IPS-18c (cell line): ENCODE data around the gene COLEC11.
"Not testable (repeated sequence)": the region's sequence is repeated elsewhere in the genome, so short reads cannot be mapped to it uniquely, and the experiment has no call there.

Experiments used
- H3K4me3 ChIP-seq: 2 replicates; pipeline ENCODE4 v1.7.0; 2013; ENCODE audit warnings: low read depth, mild to moderate bottlenecking, low read length, moderate library complexity; ENCODE audit not compliant: insufficient read depth
- H3K9me3 ChIP-seq: one replicate; pipeline ENCODE4 v1.6.1; 2013; ENCODE audit warnings: mild to moderate bottlenecking, low read length, moderate library complexity; ENCODE audit not compliant: control insufficient read depth, insufficient read depth

Gene COLEC11

DNA sequence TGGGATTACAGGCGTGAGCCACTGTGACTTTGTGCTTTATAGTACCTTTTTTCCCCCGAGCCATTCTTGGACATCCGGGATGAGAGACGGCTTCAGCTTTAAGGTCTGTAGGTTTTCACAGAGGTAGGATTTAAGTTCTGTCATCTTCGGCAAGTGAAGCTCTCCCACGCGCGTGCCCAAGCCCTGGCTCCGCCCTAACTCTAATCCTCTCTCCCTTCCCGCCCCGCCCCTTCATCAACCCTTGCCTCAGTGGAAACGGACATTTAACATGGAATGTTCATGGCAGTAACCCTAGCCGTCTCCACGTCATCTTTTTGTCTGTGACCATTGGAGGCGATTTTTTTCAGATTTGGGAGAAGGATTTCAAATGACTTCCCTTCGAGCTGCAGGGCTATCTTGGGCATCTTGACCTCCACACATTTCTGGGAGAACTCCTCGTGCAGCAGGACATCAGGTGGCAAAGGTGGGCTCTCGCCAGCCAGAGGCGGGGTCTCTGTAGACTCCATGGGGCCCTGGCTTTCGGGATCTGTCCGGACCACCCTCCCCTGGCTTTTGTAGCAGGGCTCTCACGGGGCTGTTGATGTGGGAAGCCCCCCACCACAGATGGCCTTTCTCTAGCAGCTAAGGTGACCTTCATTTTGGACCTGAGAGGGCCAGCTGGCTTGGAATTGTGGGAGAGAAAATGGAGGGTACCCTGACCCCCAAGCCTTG is 6.8 kb downstream of the COLEC11 start:
- no peaks in the 10 kb centered on the region for H3K9me3 ChIP-seq
- no peak overlapping the region for H3K4me3 ChIP-seq

DNA sequence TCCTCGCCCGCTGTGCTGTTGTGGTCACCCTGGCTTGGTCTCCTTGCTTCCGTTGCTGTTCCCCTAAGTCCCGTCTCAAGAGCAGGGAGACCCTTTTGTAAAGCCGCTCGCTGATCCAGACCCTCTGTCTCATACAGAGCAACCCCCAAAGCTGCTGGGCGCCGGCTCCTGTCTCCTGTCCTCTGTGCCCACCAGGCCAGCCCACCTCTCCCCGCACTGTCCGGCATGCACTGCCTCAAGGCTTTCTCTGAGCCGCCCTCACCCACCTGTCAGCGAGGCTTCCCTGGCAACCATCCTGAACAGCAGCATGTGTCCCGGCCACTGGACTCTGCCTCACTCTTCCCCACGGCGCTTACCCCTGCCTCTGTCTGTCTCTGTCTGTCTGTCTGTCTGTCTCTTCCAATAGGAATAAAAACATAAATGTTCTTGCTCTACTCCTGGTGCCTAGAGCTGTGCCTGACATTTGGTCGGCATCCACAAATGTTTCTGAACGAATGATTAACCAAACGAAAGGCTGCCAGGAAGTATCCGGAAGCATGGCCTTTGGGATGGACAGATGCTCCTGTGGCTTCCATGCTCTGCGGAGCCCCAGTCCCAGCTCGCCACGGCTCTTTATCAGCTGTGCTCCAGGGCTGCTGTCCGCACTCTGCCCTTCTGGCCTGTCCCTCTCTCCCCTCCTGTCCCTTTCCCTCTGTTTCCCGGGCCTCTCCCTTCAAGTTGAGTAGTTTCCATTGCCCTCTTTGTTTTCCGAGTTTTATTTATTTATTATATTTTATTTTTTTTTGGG is 7.8 kb downstream of the COLEC11 start:
- Histone ChIP-seq H3K9me3 (no peaks in the 10 kb centered on the region), H3K4me3 (no peak overlapping the region)

DNA sequence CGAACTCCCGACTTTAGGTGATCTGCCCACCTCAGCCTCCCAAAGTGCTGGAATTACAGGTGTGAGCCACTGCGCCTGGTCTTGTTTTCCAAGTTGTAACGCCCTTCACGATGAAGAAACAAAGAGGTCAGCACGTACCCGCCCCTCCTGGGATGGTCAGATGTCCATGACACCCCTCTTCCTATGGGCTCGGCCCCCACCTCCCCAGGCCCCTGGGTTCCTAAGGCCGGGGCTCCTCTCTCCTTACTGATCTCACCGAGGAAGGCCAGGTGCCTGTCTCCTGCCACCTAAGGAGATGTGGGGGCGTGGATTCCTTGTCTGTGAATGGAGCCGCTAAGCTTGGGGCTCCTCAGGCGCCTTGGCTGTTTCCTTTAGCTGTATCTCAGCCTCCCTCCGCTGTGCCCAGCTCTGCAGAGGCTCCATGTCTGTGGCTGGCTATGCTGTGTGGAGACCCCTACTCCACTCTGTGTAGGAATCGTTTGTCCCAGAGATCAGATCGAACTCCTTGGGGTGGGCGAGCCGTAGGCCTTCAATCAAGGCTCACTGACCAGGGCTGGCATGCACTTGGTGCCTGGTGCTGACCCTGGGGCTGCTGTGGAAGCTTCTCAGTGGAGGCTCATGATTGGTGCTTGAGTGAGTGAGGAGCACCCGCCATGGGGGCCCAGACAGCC is 8.8 kb downstream of the COLEC11 start:
- no peak overlapping the region for H3K4me3 ChIP-seq
- H3K9me3 ChIP-seq, result no peaks in the 10 kb centered on the region

DNA sequence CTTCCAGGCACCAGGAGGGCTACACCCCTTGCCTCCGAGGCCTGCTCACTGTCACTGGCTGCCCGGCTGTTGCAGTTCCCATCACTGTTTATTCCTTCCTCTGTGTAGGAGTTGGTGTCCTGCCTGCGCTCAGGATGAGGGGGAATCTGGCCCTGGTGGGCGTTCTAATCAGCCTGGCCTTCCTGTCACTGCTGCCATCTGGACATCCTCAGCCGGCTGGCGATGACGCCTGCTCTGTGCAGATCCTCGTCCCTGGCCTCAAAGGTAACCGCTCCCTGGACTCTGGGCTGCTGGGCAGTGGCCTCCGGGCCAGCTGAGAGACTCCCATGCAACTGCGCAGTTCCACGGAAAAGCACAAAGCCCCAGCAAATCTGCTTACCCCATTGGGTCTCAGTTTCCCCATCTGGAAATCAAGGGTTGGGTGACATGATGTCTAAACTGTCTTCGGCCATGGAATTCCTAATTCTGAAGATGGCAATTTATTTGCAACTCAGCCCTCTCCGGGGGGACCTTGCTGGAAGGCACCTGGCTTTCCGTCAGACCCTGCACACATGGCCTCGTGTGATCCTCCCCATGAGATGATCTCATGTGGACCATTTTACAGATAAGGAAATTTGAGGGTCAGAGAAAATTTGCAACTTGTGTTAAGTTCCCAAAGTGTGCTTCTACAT is 9.4 kb downstream of the COLEC11 start:
- Histone ChIP-seq H3K9me3 (no peaks in the 10 kb centered on the region), H3K4me3 (no peak overlapping the region)

DNA sequence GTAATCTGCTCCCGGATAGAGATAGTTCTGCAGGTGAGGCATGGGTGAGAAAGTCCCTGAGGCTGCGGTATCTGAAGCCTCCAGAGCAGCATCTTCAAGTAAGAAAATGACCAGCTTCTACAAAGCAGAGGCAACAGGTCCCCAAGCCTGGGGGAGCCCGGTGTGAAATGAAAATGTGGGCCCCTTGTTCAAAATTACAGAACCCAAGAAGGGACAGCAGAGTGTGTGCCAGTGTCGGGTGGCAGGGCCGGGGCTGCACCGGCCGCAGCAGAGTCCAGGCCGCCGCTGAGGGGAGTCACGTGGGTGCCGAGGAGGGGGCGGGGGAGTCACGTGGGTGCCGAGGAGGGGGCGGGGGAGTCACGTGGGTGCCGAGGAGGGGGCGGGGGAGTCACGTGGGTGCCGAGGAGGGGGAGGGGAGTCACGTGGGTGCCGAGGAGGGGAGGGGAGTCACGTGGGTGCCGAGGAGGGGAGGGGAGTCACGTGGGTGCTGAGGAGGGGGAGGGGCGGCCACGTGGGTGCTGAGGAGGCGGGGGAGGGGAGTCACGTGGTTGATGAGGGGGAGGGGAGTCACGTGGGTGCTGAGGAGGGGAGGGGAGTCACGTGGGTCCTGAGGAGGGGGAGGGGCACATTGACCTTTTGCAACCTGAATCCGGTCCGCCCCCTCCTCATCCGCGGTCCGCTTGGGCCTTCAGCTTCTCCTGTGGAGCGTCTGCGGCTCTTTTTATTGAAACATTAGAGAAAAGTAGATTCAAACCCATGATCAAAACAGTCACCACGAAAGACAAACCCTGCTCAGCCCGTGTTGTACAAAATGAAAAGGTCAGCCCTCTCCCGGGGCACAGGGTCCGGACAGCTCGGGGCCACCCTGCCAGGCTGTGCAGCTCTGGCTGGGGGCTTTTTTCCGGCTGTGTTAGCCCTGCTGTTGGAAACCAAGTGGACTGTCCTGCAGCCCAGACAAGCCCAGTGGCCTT is 10.4 kb downstream of the COLEC11 start:
- H3K4me3 ChIP-seq, result no peak overlapping the region
- no peaks in the 10 kb centered on the region for H3K9me3 ChIP-seq

DNA sequence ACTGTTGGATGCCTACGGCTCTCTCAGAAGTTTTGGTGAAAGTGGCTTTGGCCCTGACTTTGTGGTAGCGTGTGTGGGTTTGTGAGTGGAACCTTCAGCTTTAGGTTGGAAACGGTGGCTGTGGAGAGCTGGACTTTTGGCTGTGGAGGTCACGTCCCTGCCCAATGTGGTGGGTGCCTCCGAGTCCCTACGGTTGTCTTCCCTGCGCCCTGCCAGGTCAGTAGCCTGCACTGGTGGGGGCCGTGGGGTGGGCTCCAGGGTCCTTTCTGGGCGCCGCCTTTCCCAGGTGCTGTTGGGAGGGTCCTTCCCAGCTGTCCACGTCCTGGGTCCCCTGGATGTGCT is 11.1 kb downstream of the COLEC11 start:
- Histone ChIP-seq H3K4me3 (no peak overlapping the region), H3K9me3 (no peaks in the 10 kb centered on the region)

DNA sequence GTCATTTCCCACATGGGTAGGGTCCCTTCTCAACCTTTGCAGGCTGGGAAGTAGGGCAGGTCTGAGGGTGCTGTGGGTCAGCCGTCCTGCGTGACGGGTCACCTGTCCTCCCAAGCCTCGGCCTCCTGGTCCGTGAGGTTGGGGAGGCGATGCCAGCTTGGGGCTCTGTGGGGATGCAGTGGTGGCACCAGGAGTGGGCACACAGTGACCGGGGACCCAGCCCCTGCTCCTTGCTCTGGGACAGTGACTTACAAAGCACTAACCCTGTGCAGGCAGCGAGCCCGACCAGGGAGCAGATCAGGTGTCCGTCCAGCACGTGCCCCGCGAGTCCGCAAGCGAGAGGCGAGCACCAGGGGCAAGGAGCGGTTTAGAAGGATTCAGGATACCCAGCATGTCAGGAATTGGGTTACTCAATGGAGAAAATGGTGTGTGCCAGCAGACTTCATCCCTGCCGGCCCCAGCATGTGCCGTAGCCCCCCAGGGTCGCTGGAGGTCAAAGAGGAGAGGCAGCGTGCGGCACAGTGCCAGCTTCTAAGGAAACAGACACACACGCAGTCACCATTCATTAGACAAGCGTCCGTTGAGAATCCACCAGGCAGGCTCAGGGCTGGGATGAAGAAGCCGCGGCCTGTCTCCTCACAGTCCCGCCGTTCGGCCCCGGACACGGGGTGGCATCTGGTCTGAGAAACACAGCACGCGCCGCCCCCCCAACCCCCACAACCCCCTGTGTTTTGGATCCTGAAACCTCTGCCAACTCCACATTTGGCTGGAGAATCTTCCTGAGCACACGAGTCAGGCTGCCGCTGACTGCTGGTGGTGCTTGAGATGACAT is 11.7 kb downstream of the COLEC11 start:
- no peak overlapping the region for H3K4me3 ChIP-seq
- H3K9me3 ChIP-seq, result no peaks in the 10 kb centered on the region

DNA sequence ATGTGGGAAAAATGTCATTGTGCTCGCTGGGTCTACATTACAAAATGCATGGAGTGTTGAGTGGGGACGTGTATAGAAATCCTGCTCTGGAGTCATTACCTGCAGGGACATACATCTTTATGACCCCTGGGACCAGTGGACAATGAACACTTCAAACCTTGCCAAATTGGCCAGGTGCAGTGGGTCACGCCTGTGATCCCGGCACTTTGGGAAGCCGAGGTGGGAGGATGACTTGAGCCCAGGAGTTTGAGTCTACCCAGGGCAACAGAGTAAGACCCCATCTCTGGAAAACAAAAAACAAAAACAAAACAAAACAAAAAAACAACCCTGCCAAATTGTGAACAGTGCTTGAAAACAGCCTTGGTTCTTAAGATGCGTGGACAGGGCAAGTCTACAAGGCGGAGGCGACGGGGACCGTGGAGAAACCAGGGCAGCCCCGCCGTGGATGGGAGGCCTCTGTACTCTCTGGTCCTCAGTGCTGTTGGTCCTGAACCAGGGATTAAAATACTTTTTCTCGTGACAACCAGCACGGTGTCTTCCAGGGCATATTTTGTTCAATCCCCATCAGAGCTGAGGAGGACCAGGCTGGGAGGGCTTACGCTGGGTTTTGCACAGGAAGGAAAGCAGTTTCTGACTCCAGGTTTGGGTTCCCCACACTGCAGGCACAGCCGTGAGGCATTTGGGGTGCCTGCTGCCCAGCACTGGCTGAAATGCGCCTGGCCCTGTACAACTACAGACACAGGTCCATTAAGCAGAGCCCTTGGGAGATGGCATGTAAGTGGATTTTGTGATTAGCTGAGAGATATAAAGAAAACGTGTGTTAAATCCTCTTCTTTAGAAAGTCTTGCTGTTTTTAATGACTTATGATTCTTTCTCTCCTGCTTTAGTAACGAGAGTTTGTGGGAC is 13.7 kb downstream of the COLEC11 start:
- Histone ChIP-seq H3K9me3 (peaks cover 4% of the 10 kb centered on the region), H3K4me3 (no peak overlapping the region)

DNA sequence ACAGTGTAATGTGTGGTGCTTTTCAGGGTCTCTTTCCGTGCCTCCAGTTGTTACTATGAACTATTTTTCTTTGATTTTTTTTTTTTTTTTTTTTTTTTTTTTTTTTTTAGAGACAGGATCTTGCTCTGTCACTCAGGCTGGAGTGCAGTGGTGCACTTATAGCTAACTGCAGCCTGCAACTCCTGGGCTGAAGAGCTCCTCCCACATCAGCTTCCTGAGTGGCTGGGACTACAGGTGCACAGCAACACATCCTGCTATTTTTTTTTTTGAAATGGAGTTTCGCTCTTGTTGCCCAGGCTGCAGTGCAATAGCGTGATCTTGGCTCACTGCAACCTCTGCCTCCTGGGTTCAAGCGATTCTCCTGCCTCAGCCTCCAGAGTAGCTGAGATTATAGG is 14.4 kb downstream of the COLEC11 start:
- H3K4me3 ChIP-seq, H3K9me3 ChIP-seq: not testable (repeated sequence)

DNA sequence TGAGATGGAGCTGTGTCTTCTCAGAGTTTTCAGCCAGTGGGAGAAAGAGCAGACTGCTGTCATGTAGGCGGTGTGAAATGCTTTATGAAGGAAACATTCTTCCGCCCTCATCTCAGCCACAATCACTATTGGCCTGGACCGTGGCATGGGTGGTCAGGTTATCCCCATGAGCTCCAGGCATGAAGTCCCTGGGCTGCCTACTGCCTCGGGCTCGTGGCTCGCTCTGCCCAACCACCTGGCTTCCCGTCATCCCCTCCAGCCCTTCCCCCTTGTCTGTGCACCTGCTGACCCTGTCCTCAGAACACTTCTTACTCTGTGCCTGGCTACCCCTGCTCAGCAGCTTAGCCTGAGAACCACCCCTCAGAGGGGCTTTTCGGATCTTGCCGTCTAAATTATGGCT is 15.5 kb downstream of the COLEC11 start:
- peaks cover 4% of the 10 kb centered on the region for H3K9me3 ChIP-seq
- no peak overlapping the region for H3K4me3 ChIP-seq

DNA sequence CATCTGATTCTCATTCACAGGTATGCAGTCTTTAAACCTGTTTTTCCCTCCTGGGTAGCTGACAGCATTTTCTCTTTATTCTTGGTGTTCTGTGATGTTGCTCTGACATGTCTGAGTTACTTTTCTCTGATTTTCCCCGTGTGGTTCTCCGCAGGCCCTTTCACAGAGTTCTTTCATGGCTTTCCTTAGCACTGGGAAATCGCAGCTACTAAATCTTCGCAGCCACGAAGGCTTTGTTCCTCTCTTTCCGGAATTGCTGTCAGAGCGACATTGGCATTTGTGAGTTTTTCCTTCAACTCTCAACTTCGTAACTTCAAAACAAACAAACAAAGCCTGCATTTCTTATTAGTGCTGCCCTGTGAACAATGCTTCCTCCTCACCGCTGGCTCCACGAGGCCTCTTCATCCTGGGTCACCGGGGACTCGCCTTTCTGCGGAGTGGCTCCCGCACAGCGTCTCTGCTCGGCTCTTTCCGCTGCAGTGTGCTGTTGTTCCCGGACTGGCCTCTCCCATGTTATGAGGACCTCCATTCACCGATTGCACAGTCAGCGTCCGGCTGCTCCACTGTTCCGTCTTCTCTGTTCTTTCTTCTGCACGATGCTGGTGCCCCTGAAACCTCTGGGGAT is 16.1 kb downstream of the COLEC11 start:
- H3K9me3 ChIP-seq, result peaks cover 4% of the 10 kb centered on the region

DNA sequence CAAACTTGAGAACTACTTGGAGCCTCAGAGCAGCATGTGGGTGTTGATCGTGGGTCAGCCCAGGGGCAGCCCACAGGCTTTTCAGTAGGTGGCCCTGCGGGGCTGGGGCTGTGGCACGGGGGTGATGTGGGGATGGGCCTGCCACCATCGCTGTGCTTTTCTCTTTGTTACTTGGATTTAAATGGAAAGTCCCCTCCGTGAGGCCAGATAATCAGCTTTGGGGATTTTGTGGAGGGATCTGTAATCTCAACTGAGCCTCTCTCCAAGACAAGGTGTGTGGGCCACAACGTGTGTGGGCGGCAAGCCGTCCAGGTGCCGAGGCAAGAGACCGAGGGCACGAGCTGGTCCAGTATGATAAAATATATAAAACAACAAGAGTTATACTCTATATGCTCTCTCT is 16.7 kb downstream of the COLEC11 start:
- Histone ChIP-seq H3K4me3 (no peak overlapping the region), H3K9me3 (peaks cover 4% of the 10 kb centered on the region)

More for the DNA sequence above, 16.1 kb downstream of the COLEC11 start:
- H3K4me3 ChIP-seq, result no peak overlapping the region

DNA sequence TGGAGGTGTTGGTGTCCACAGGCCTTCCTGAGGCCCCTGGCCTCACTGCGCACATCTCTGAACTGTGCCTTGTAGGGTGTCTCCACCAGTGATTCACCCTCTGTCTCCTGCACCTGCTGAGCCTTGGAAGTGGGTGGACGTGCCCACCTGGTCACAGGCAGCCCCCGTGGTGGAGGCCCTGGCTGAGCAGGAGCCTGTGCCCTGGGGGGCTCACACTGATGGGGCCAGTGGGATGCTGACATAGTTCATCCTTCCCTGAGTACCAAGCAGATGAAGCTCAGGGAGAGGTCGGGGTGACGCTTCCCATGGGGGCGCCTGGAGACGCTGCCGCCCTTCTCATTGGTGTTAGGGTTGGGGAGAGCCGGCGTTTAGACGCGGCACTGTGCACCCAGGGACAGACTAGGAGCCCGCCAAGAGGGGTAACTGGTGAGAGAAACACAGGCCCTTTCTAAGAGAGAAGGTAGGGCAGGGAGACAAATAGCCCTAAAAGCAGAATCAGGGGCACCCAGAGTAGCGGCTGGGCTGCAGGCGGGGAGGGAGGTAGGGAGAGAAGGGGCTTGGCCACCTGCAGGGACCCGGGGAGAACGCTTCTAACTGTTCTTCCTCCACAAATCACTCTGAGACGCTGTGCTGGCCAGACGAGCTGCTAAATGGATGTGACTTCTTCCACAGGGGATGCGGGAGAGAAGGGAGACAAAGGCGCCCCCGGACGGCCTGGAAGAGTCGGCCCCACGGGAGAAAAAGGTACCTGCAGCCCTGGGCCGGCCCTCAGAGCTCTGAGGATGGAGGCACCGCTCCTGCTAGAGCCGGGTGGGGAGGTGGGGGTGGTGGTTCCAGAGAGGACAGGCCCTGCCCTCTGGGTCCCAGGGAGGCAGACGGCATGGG is 18.0 kb downstream of the COLEC11 start:
- Histone ChIP-seq H3K9me3 (peaks cover 11% of the 10 kb centered on the region), H3K4me3 (no peak overlapping the region)

DNA sequence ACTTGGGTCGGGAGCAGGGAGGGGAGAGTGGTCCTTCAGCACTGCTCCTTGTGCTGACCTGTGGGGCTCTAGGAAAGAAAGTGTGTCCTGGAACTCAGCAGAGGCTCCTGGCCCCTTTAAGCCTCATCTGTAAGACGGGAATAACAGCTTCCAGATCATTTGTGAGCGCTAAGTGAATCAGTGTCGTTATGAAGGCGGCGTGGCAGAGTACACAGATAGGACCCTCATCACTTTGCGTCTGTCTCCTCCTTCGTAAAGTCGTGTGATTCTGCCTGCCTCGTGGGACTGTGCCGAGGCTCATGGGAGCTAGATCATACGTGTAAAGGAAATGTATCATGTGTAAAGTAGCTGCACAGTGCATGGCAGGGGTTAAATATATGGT is 18.6 kb downstream of the COLEC11 start:
- peaks cover 11% of the 10 kb centered on the region for H3K9me3 ChIP-seq
- H3K4me3 ChIP-seq, result no peak overlapping the region
